Skeletal muscle cell (primary cell): ENCODE measurements around the gene KCNJ2.

Source experiments
- DNase-seq: peaks from one replicate; pipeline ENCODE4 v3.0.0-alpha.2; 2010; ENCODE audit warnings: low read depth
- H3K4me3 ChIP-seq: 2 replicates; pipeline ENCODE4 v1.5.1; 2011; ENCODE audit warnings: low read depth, mild to moderate bottlenecking, control low read depth, low read length, moderate library complexity

Gene KCNJ2

GRCh38 chr17:70157151-70157550 lies 12.2 kb upstream of the KCNJ2 start:
- no peak overlapping the region for H3K4me3 ChIP-seq

GRCh38 chr17:70158180-70158579 lies 11.2 kb upstream of the KCNJ2 start:
- DNase-seq, result peak; percentile 39
- no peak overlapping the region for H3K4me3 ChIP-seq

More at GRCh38 chr17:70157151-70157550, 12.2 kb upstream of the KCNJ2 start:
- no peak for DNase-seq

GRCh38 chr17:70158591-70158990 lies 10.7 kb upstream of the KCNJ2 start:
- no peak for DNase-seq
- no peak overlapping the region for H3K4me3 ChIP-seq

GRCh38 chr17:70159980-70160379 lies 9.4 kb upstream of the KCNJ2 start:
- no peak overlapping the region for H3K4me3 ChIP-seq
- no peak for DNase-seq

GRCh38 chr17:70161519-70161918 lies 7.8 kb upstream of the KCNJ2 start:
- H3K4me3 ChIP-seq, result no peak overlapping the region
- DNase-seq, result no peak

GRCh38 chr17:70165383-70165782 lies 3.9 kb upstream of the KCNJ2 start:
- DNase-seq, result no peak
- H3K4me3 ChIP-seq, result no peak overlapping the region

GRCh38 chr17:70166615-70167014 lies 2.7 kb upstream of the KCNJ2 start:
- no peak overlapping the region for H3K4me3 ChIP-seq
- no peak for DNase-seq

GRCh38 chr17:70168044-70168976 lies 1.0 kb upstream of the KCNJ2 start:
- no peak for DNase-seq

GRCh38 chr17:70169709-70170597 lies 621 bp downstream of the KCNJ2 start:
- DNase-seq, result no peak
- H3K4me3 ChIP-seq, result peak overlapping the region; percentile 63

More at GRCh38 chr17:70168044-70168976, 1.0 kb upstream of the KCNJ2 start:
- peak overlapping the region; percentile 63 for H3K4me3 ChIP-seq

- no peak for DNase-seq
- no peak overlapping the region for H3K4me3 ChIP-seq
These were observed 1.8 kb downstream of the KCNJ2 start for GRCh38 chr17:70171159-70171558.

GRCh38 chr17:70172449-70172848 lies 3.1 kb downstream of the KCNJ2 start:
- DNase-seq, result no peak
- H3K4me3 ChIP-seq, result no peak overlapping the region

GRCh38 chr17:70172923-70173322 lies 3.6 kb downstream of the KCNJ2 start:
- no peak overlapping the region for H3K4me3 ChIP-seq
- no peak for DNase-seq

GRCh38 chr17:70173681-70174080 lies 4.3 kb downstream of the KCNJ2 start:
- no peak for DNase-seq
- no peak overlapping the region for H3K4me3 ChIP-seq

- H3K4me3 ChIP-seq, result no peak overlapping the region
- DNase-seq, result no peak
These were observed 12.0 kb downstream of the KCNJ2 start for GRCh38 chr17:70181376-70181775.

- no peak for DNase-seq
These were observed 12.5 kb downstream of the KCNJ2 start for GRCh38 chr17:70181866-70182265.

GRCh38 chr17:70183508-70183907 lies 14.2 kb downstream of the KCNJ2 start:
- no peak overlapping the region for H3K4me3 ChIP-seq
- no peak for DNase-seq

More at GRCh38 chr17:70181866-70182265, 12.5 kb downstream of the KCNJ2 start:
- H3K4me3 ChIP-seq, result no peak overlapping the region

- DNase-seq, result no peak
- H3K4me3 ChIP-seq, result no peak overlapping the region
These were observed 14.9 kb downstream of the KCNJ2 start for GRCh38 chr17:70184207-70184606.

- peak; percentile 82 for DNase-seq
- no peak overlapping the region for H3K4me3 ChIP-seq
These were observed 15.4 kb downstream of the KCNJ2 start for GRCh38 chr17:70184770-70185169.

GRCh38 chr17:70185285-70185684 lies 16.0 kb downstream of the KCNJ2 start:
- H3K4me3 ChIP-seq, result no peak overlapping the region
- DNase-seq, result no peak

GRCh38 chr17:70187383-70187782 lies 18.1 kb downstream of the KCNJ2 start:
- DNase-seq, result peak; percentile 62
- no peak overlapping the region for H3K4me3 ChIP-seq
